Effector CD4-positive, alpha-beta T cell (primary cell): ENCODE data around the gene FAM50B.

Source experiments
- DNase-seq: peaks from one replicate; pipeline ENCODE4 v3.0.0-alpha.2; 2020

The FAM50B gene

GRCh38 chr6:3875486-3875885 lies 26.3 kb downstream of the FAM50B start:
- no peak for DNase-seq

GRCh38 chr6:3876101-3876500 lies 26.9 kb downstream of the FAM50B start:
- no peak for DNase-seq

GRCh38 chr6:3876866-3877265 lies 27.7 kb downstream of the FAM50B start:
- no peak for DNase-seq

GRCh38 chr6:3878048-3878666 lies 29.0 kb downstream of the FAM50B start:
- no peak for DNase-seq

GRCh38 chr6:3879194-3879952 lies 30.2 kb downstream of the FAM50B start:
- no peak for DNase-seq

- DNase-seq: no peak
Measured at GRCh38 chr6:3881711-3882421, 32.7 kb downstream of the FAM50B start.

- no peak for DNase-seq
Measured at GRCh38 chr6:3882431-3882830, 33.3 kb downstream of the FAM50B start.

- no peak for DNase-seq
Measured at GRCh38 chr6:3882866-3883265, 33.7 kb downstream of the FAM50B start.

GRCh38 chr6:3884007-3884745 lies 35.0 kb downstream of the FAM50B start:
- no peak for DNase-seq

- DNase-seq: no peak
Measured at GRCh38 chr6:3885262-3886036, 36.3 kb downstream of the FAM50B start.

GRCh38 chr6:3887150-3887700 lies 38.1 kb downstream of the FAM50B start:
- no peak for DNase-seq

- no peak for DNase-seq
Measured at GRCh38 chr6:3888153-3888957, 39.2 kb downstream of the FAM50B start.

GRCh38 chr6:3890047-3890446 lies 40.9 kb downstream of the FAM50B start:
- no peak for DNase-seq

GRCh38 chr6:3891883-3892282 lies 42.7 kb downstream of the FAM50B start:
- no peak for DNase-seq

GRCh38 chr6:3892603-3893002 lies 43.4 kb downstream of the FAM50B start:
- DNase-seq: no peak

- no peak for DNase-seq
Measured at GRCh38 chr6:3893487-3893886, 44.3 kb downstream of the FAM50B start.

- DNase-seq: no peak
Measured at GRCh38 chr6:3893917-3894316, 44.7 kb downstream of the FAM50B start.

GRCh38 chr6:3894590-3895311 lies 45.6 kb downstream of the FAM50B start:
- no peak for DNase-seq

GRCh38 chr6:3895312-3895653 lies 46.1 kb downstream of the FAM50B start:
- DNase-seq: no peak

- no peak for DNase-seq
Measured at GRCh38 chr6:3895805-3896204, 46.6 kb downstream of the FAM50B start.
